Heart left ventricle (tissue), 16 donors: ENCODE results near the gene HSF5. TPM values are rescaled to one million over a fixed set of nuclear protein-coding genes. Genes with fewer than 3 reads are reported as not detected.

Experiments used
- ATAC-seq, 4 donors: fragments of 200-7000 bp; cut with Tn5 transposase; one replicate each; pipeline ENCODE4 v1.9.1; 2020 to 2022; ENCODE audit warnings: moderate library complexity in 4 of 4, mild to moderate bottlenecking in 3 of 4, moderate number of reproducible peaks in 1 of 4
- DNase-seq, 5 donors: peaks; one replicate each; pipeline ENCODE4 v3.0.0-alpha.2; 2020
- H3K27ac ChIP-seq, 12 donors: fragments of 200-600 bp; sonication (generic) in 4 of 12; one replicate each; pipeline versions ENCODE4 v1.5.0 to v1.8.0; 2016 to 2022; ENCODE audit warnings: mild to moderate bottlenecking in 2 of 12
- H3K27me3 ChIP-seq, 9 donors: fragments of 200-600 bp; sonication (generic) in 2 of 9; one replicate each; pipeline versions ENCODE4 v1.5.1 to v1.8.0; 2016 to 2022; ENCODE audit warnings: mild to moderate bottlenecking in 3 of 9
- H3K36me3 ChIP-seq, 9 donors: fragments of 200-600 bp; sonication (generic) in 2 of 9; one replicate each; pipeline versions ENCODE4 v1.5.0 to v1.8.0; 2018 to 2022; ENCODE audit warnings: mild to moderate bottlenecking in 2 of 9
- H3K4me1 ChIP-seq, 12 donors: fragments of 200-600 bp; sonication (generic) in 4 of 12; one replicate each; pipeline versions ENCODE4 v1.5.0 to v1.8.0; 2016 to 2022; ENCODE audit warnings: mild to moderate bottlenecking in 3 of 12
- H3K4me3 ChIP-seq, 12 donors: fragments of 200-600 bp; sonication (generic) in 4 of 12; one replicate each; pipeline versions ENCODE4 v1.5.0 to v1.8.0; 2017 to 2022; ENCODE audit warnings: mild to moderate bottlenecking in 9 of 12, moderate library complexity in 4 of 12
- H3K9me3 ChIP-seq, 12 donors: fragments of 200-600 bp; sonication (generic) in 4 of 12; one replicate each; pipeline versions ENCODE4 v1.5.0 to v1.8.0; 2016 to 2022; ENCODE audit warnings: mild to moderate bottlenecking in 1 of 12
- POLR2A ChIP-seq, 2 donors: fragments of 450-650 bp; IDR thresholded peaks; one replicate each; pipeline ENCODE4 v1.6.1; 2017; ENCODE audit warnings: antibody characterized with exemption in 2 of 2, mild to moderate bottlenecking in 2 of 2, moderate library complexity in 2 of 2
- WGBS, 4 donors: extraction: QIAGEN DNeasy Blood & Tissue Kit in 2 of 4; methylation state at CpG; one replicate each; pipeline versions ENCODE4 v1.1.5 to v1.1.7; 2013 to 2018; 5-methylcytosine and 5-hydroxymethylcytosine counted together
- intact Hi-C, 10 donors: fragments of 100-400 bp; cut with DNase I; formaldehyde crosslinking; loops; one replicate each; pipeline versions ENCODE4 v1.11.1 to v1.14.2; 2022
- long read RNA-seq, 3 donors: library from polyadenylated mRNA; unstranded; transcript quantifications; one replicate each; pipeline ENCODE4 v2.0.0, GENCODE V29; 2020 to 2021
- polyA plus RNA-seq, 2 donors: library from polyadenylated mRNA; stranded (reverse); fragments of 200-250 nt; gene quantifications; one replicate each; pipeline ENCODE4 v1.2.3, GENCODE V29; 2013
- total RNA-seq, 9 donors: library from RNA; depleted of rRNA in 2 of 9; stranded (reverse); fragments of >200 nt in 2 of 9; fragmentation: NEBNext Ultra II Directional in 3 of 9; extraction: Animal tissue kit (Norgen Biotek cat#: 25700) in 3 of 9; gene quantifications; one replicate each; pipeline versions ENCODE4 v1.1.0 to v1.2.4, GENCODE V29; 2016 to 2023
- TF ChIP-seq, protein P1 (sequence below), 12 donors: fragments of 200-600 bp; sonication (generic) in 4 of 12; IDR thresholded peaks; one replicate each; pipeline versions ENCODE4 v1.5.0 to v1.8.0; 2018 to 2022; ENCODE audit warnings: antibody characterized with exemption in 12 of 12, mild to moderate bottlenecking in 5 of 12
- donor health status: ischemic (EF 13 %, LVEDD 7.1; RV severe dilation, severe dysfunction).
- donor health status: healthy with polysubstance abuse.
- donor health status: DM: no; HTN: yes; CAD: no.
- donor health status: DM: no; HTN: no; CAD: no.
- donor health status: ischemic (EF 25% LVEDD 6.9; RV normal size, moderate dysfunction).
- donor health status: ischemic (EF 25% LVEDD 5.7; RV mildly dilated, moderate dysfunction).
- donor health status: healthy.
- donor health status: DM: yes; HTN: yes; CAD: no.
- donor health status: ischemic (EF 35%, LVEDD 5.7; RV mildly dilated, moderate dysfunction).
- donor health status: nonischemic (EF 11% LVEDD 7.7; RV severe dilation, severe dysfunction).
- donor health status: DM: yes; HTN: yes; CAD: no.
- donor health status: PGD.
- donor health status: ischemic (EF 29% LVEDD 5.4; RV normal size, mild dysfunction).
- donor health status: nonischemic (EF 23%, LVEDD 6.1; RV moderate dilation, normal function).

The HSF5 gene, protein sequence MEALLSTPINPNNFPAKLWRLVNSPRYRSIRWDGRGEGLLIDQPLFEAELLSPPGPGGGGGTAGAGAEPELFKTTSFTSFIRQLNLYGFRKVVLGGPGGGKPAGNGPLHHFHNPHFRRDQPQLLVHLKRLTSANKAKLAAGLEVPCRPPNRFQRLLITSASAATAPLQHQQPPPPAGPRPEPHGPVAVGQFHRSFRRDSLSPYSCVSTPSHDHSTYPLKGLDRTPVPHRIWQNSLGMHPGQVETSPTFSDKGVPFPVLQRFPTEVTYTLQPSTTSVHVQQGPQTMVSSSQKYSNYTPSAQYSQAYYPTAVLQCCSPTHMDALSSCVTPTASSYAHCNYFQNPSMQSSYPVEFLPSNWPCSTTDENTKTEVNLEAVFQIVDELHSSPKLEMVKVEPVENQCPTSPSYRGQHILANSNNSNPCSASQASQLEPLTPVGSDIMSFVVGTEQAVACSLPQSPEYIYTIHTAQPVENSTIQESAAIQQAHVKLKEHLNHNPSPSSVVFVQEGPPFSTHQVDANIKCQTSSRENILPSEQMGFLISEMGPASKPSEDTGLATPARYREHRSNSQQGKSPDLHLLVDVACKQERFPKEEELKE
- total RNA-seq (under 1 TPM in 2 of 9 donors, not detected in 7; 0.06 to 0.19 TPM), polyA plus RNA-seq (not detected)
- long read RNA-seq, donor 1: 0 reads
- long read RNA-seq, donor 2: 0 reads
- long read RNA-seq, donor 3: 0 reads

- ATAC-seq (peak in 2 of 4 donors; percentile 28 to 67), DNase-seq (peak in 2 of 5 donors; percentile 38 to 73)
- peaks cover 0 to 58% (median 48%) of the 10 kb centered on the region in 9 donors for H3K36me3 ChIP-seq
- H3K27ac ChIP-seq: no peak within 1 kb of the TSS
- H3K27me3 ChIP-seq: no peaks in the 10 kb centered on the region
- TF ChIP-seq, protein P1, sequence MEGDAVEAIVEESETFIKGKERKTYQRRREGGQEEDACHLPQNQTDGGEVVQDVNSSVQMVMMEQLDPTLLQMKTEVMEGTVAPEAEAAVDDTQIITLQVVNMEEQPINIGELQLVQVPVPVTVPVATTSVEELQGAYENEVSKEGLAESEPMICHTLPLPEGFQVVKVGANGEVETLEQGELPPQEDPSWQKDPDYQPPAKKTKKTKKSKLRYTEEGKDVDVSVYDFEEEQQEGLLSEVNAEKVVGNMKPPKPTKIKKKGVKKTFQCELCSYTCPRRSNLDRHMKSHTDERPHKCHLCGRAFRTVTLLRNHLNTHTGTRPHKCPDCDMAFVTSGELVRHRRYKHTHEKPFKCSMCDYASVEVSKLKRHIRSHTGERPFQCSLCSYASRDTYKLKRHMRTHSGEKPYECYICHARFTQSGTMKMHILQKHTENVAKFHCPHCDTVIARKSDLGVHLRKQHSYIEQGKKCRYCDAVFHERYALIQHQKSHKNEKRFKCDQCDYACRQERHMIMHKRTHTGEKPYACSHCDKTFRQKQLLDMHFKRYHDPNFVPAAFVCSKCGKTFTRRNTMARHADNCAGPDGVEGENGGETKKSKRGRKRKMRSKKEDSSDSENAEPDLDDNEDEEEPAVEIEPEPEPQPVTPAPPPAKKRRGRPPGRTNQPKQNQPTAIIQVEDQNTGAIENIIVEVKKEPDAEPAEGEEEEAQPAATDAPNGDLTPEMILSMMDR (IDR thresholded peaks at IDR 0.05): peak in 5 of 12 donors; percentile 10 to 28 (median 13)
- no peak for TF ChIP-seq POLR2A (IDR thresholded peaks at IDR 0.05)
- 57 to 73% (median 69%) methylated on average over 84 to 98 of the region's 98 CpGs for WGBS, 4 donors
- H3K9me3 ChIP-seq: no peaks in the 10 kb centered on the region
- intact Hi-C loops: no loop called here
- peak within 1 kb of the TSS in 1 of 12 donors; percentile 51 for H3K4me3 ChIP-seq
- peaks cover 0 to 10% (median 0%) of the 10 kb centered on the region in 12 donors for H3K4me1 ChIP-seq
Observed at GRCh38 chr17:58487589-58488427, at the start of gene HSF5. HSF5 (minus strand) TSS chr17:58488408; CDS start chr17:58488274, 134 bp downstream.

DNA sequence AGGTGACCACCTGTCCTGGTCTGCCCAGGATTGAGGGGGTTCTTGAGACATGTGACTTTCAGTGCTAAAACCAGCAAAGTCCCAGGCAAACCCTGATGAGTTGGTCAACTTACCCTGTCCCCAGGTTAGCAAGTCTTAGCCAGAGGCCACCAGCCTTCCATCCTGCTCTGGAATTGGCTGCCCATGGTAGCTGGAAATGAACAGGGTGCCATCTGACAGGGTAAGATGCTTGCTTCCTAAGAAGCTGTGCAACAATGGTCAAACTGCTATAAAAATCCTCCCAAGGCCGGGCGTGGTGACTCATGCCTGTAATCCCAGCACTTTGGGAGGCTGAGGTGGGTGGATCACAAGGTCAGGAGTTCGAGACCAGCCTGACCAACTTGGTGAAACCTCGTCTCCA lies 49.1 kb upstream of the HSF5 start:
- WGBS, 4 donors: 79 to 96% (median 88%) methylated on average over 4 of the region's 4 CpGs
- H3K27ac ChIP-seq: no peak overlapping the region
- ATAC-seq (no peak), DNase-seq (no peak)
- H3K4me1 ChIP-seq: peaks cover 7 to 70% (median 36%) of the 10 kb centered on the region in 12 donors
- no peak for TF ChIP-seq POLR2A (IDR thresholded peaks at IDR 0.05)
- TF ChIP-seq, protein P1 (IDR thresholded peaks at IDR 0.05): no peak
- no peaks in the 10 kb centered on the region for H3K27me3 ChIP-seq
- no peak overlapping the region for H3K4me3 ChIP-seq
- intact Hi-C loops: loop anchor here in 3 of 10 donors (5.0 to 10.0 kb wide), 2 partner anchors 40 to 148 kb away; no protein-coding TSS in a partner anchor
- H3K9me3 ChIP-seq: no peaks in the 10 kb centered on the region
- no peaks in the 10 kb centered on the region for H3K36me3 ChIP-seq

DNA sequence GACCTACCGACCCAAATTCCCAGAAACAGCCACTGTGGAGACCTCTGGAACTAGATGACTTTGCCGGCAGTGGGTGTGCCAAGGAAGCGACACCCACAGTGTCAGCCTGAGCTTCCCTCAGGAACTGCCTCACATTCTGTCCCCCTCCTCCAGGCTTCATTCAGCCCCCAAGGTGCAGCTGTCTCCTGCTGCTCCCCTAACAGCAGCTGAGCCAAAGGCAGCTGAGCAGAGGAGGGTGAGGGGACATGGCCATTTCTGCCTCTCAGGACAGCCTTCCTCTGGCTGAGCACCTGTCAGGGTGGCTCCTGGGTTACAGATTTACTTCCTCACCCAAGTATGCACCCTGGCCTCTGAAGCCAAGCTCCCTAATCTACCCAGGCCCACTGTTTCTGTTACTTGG lies 48.3 kb upstream of the HSF5 start:
- H3K4me1 ChIP-seq: peaks cover 7 to 77% (median 39%) of the 10 kb centered on the region in 12 donors
- no peaks in the 10 kb centered on the region for H3K9me3 ChIP-seq
- peaks cover 0 to 2% (median 0%) of the 10 kb centered on the region in 9 donors for H3K27me3 ChIP-seq
- WGBS, 4 donors: 74 to 90% (median 83%) methylated on average over 3 of the region's 3 CpGs
- no peak overlapping the region for H3K4me3 ChIP-seq
- no peaks in the 10 kb centered on the region for H3K36me3 ChIP-seq
- intact Hi-C loops: loop anchor here in 3 of 10 donors (5.0 to 10.0 kb wide), 2 partner anchors 41 to 148 kb away; no protein-coding TSS in a partner anchor
- H3K27ac ChIP-seq: no peak overlapping the region
- ATAC-seq (no peak), DNase-seq (no peak)
- TF ChIP-seq, protein P1 (IDR thresholded peaks at IDR 0.05): no peak
- no peak for TF ChIP-seq POLR2A (IDR thresholded peaks at IDR 0.05)
